HG03432 (cell line): Measurements from ENCODE around the gene RASGEF1B.
A peak's percentile ranks its signal among the peaks of the same experiment; 100 is the strongest.

Experiments used
- ATAC-seq: cut with Tn5 transposase; IDR thresholded peaks from one replicate; pipeline ENCODE4 v1.9.1; 2021; ENCODE audit warnings: mild to moderate bottlenecking, moderate library complexity; ENCODE audit not compliant: unreplicated experiment

The RASGEF1B gene

GRCh38 chr4:81471588-81472280 lies at the start of gene RASGEF1B:
Gene RASGEF1B (minus strand): TSS chr4:81471907. CDS start chr4:81459508, 12,399 bp downstream.
- peak; percentile 97 for ATAC-seq

GRCh38 chr4:81519856-81520255 lies 48.1 kb upstream of the RASGEF1B start:
- ATAC-seq: no peak

- no peak for ATAC-seq
These were observed 47.7 kb upstream of the RASGEF1B start for GRCh38 chr4:81519427-81519773.

GRCh38 chr4:81518762-81519426 lies 47.2 kb upstream of the RASGEF1B start:
- no peak for ATAC-seq

- no peak for ATAC-seq
These were observed 44.5 kb upstream of the RASGEF1B start for GRCh38 chr4:81516241-81516640.

- no peak for ATAC-seq
These were observed 41.2 kb upstream of the RASGEF1B start for GRCh38 chr4:81512757-81513501.

GRCh38 chr4:81512001-81512756 lies 40.5 kb upstream of the RASGEF1B start:
- no peak for ATAC-seq

GRCh38 chr4:81510643-81511178 lies 39.0 kb upstream of the RASGEF1B start:
- no peak for ATAC-seq

GRCh38 chr4:81509822-81510221 lies 38.1 kb upstream of the RASGEF1B start:
- no peak for ATAC-seq

- no peak for ATAC-seq
These were observed 37.5 kb upstream of the RASGEF1B start for GRCh38 chr4:81509191-81509590.

- ATAC-seq: no peak
These were observed 36.9 kb upstream of the RASGEF1B start for GRCh38 chr4:81508411-81509185.

- no peak for ATAC-seq
These were observed 35.8 kb upstream of the RASGEF1B start for GRCh38 chr4:81507530-81507929.

GRCh38 chr4:81506731-81507130 lies 35.0 kb upstream of the RASGEF1B start:
- peak; percentile 85 for ATAC-seq

GRCh38 chr4:81505726-81506125 lies 34.0 kb upstream of the RASGEF1B start:
- no peak for ATAC-seq

- ATAC-seq: peak; percentile 53
These were observed 33.4 kb upstream of the RASGEF1B start for GRCh38 chr4:81505004-81505598.

- no peak for ATAC-seq
These were observed 32.7 kb upstream of the RASGEF1B start for GRCh38 chr4:81504112-81505003.

GRCh38 chr4:81503586-81503985 lies 31.9 kb upstream of the RASGEF1B start:
- no peak for ATAC-seq

GRCh38 chr4:81502564-81502963 lies 30.9 kb upstream of the RASGEF1B start:
- no peak for ATAC-seq

GRCh38 chr4:81499840-81500239 lies 28.1 kb upstream of the RASGEF1B start:
- ATAC-seq: no peak
